ENCODE measurements around the gene TEKT5. TPM values are rescaled to one million over a fixed set of nuclear protein-coding genes. Genes with fewer than 3 reads are reported as not detected.
"Not testable (repeated sequence)": the region's sequence is repeated elsewhere in the genome, so short reads cannot be mapped to it uniquely, and the experiment has no call there.

Gene TEKT5
- total RNA-seq = not detected

DNA sequence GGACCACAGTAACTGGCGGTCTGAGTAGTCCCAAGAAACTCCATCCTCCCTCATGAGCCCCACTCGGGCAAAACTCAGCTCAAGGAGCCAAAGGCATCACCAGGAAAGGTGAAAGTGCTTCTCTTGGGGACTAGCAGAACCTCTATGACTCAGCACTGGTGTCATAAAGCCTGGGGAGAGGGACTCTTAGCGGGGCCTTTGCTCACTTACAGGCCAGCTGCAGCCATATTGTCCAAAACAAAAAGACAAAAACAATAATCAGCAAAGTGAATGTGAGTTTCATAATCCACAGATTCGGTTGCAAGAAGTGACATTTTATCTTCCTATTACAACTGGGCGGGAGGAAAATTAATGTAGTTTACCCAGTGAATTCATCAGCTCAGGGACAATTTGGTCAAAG lies at the start of gene TEKT5:
TEKT5 (minus strand) TSS at position 101 of the 400 bp plus-strand sequence; CDS start at position 44, 57 bp downstream.
- ChIA-PET CTCF (no interaction called here), POLR2A (no interaction called here)

DNA sequence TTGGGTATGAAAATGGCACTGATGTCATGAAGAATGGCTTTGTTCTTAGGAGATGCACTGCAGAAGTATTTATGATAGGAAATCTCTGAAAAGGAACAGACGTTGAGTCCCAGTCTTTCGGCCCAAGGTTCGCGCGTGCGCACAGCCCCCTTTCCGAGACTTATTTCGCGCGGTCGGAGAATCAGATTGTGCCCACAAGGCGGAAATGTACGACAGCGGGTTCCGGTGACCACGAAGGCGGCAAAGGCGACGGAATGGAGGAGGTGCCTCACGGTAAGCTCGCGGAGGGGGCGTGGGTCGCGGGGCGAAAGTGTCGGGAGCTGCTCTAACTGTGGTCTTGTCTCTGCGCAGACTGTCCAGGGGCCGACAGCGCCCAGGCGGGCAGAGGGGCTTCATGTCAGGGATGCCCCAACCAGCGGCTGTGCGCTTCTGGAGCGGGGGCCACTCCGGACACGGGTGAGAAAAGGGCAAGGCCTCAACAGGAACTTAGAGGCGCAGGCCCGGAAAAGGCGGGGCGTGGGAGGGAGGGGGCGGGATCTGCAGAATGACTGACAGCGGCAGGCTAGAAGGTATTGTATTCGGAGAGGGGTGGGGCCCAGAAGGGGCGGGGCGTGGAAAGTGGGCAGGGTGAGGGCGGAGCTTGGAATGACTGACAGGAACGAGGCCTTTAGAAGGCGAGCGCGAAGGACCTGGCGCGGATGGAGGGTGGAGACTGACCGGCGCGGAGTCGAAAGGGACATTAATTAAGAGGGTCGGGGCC lies 49.1 kb upstream of the TEKT5 start, which contains the start of gene NUBP1:
NUBP1 (plus strand) TSS at position 233 of the 760 bp plus-strand sequence; CDS start at position 255, 22 bp downstream.
- POLR2A ChIA-PET = interaction anchor here (1.1 to 1.5 kb wide), 4 partner anchors 128 to 175 kb away, joined by 4 to 6 read pairs (median 4); no protein-coding TSS in a partner anchor
- CTCF ChIA-PET = interaction anchor here (1.1 to 2.3 kb wide), 2 partner anchors 174 to 228 kb away, joined by 6 to 11 read pairs; no protein-coding TSS in a partner anchor

DNA sequence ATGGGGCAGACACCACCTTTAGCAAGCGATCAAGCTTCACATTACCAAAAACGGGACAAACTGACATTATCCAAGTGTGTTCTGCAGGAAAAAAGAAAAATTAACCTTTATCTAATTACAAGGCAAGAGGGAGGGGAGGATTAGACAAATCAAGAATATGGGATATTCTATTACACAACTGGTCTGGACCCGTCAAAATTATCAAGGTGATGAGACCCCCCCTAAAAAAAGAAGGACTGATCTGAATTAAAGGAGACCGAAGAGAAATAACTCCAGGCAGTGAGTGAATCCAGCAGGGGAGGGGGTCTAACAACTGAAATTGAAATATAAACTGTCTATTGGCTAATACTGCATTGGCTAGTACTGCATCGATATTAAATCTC lies 48.5 kb upstream of the TEKT5 start:
- CTCF ChIA-PET = no interaction called here
- POLR2A ChIA-PET = interaction anchor here (1.2 to 1.5 kb wide), 2 partner anchors 129 to 135 kb away, joined by 4 to 6 read pairs; no protein-coding TSS in a partner anchor

DNA sequence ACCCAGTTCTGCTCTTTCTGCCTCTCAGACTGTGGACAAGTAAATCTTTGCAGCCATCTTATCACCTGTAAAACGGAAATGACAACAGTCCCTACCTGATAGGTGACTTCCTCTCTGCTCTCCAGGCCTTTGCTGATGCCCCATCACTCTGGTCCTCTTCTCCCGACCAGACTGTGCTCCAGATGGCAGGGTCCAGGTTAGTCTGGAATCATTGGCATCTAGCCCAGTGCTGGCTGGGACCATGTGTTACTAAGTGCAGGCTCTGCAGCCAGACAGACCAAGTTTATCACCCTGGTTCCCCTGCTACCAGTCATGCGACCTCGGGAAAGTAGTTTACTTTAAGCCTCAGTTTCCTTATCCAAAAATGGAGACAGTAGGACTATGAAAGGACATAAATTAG lies 47.1 kb upstream of the TEKT5 start:
- POLR2A ChIA-PET = no interaction called here
- CTCF ChIA-PET = no interaction called here

DNA sequence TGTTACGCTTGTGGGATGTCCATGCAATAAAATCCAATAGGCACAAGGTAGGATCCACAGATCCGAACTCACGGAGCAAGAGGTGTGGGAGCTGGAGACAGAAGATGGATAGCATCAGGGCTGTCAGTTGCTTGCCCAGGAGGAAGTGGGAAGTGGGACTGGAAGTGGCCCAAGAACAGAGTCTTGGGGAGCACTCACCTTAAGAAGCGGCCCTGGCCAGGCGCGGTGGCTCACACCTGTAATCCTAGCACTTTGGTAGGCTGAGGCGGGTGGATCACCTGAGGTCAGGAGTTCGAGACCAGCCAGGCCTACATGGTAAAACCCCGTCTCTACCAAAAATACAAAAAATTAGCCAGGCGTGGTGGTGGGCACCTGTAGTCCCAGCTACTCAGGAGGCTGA lies 46.5 kb upstream of the TEKT5 start:
- POLR2A ChIA-PET = not testable (repeated sequence)
- CTCF ChIA-PET = interaction anchor here (1.2 kb wide), 1 partner anchor 178 kb away, joined by 3 read pairs; no protein-coding TSS in a partner anchor

DNA sequence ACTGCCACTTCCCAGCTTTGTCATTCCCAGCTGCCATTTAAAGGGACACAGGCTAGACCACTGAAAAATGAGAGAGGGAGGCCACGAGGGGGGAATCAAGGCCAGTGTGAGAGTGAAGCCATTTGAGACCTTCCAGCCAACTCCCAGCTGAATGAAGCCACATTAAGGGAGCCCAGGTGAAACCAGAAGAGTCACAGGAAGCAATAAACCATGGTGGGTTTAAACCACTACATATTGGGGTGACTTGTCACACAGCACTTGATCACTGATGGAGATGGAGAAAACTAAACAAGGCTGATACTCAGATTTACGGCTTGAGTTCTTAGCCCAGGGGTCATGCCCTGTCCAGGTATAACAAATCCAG lies 46.1 kb upstream of the TEKT5 start:
- CTCF ChIA-PET = interaction anchor here (1.2 kb wide), 1 partner anchor 178 kb away, joined by 3 read pairs; no protein-coding TSS in a partner anchor
- POLR2A ChIA-PET = no interaction called here

DNA sequence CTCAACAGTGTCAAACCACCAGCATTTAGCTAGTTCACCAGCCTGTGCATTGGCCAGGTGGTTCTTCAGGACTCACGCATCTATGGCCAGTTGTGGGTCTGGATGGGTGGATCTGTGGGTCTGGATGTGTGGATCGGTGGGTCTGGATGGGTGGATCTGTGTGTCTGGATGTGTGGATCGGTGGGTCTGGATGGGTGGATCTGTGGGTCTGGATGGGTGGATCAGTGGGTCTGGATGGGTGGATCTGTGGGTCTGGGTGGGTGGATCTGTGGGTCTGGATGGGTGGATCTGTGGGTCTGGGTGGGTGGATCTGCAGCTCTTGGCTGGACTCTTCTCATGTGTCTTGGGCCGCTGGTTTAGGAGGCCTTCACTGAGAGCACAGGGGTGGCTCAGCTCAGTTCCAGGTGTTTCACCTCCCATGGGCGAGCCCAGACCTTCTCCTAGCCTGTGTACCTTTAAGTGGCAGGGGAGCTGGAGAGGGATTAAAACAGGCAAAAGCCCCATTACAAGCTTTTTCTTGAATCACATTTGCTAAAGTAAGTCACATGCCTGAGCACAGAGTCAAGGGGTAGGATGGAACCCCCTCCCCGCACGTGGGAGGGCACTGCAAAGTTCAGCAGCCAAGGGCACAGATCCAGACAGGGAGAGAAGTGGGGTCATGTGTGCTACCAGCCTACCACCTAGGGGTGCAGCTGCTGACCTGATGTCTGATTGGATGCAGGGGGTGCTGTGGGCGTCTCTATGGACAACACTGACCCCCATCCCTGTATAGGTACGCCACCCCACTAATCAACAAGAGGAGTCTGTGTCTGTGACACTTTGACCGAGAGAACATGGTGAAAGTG lies 45.5 kb upstream of the TEKT5 start:
- CTCF ChIA-PET = interaction anchor here (1.2 kb wide), 1 partner anchor 179 kb away, joined by 3 read pairs; no protein-coding TSS in a partner anchor
- POLR2A ChIA-PET = interaction anchor here (0.9 kb wide), 1 partner anchor 137 kb away, joined by 5 read pairs; the partner anchor contains the start of gene CIITA

DNA sequence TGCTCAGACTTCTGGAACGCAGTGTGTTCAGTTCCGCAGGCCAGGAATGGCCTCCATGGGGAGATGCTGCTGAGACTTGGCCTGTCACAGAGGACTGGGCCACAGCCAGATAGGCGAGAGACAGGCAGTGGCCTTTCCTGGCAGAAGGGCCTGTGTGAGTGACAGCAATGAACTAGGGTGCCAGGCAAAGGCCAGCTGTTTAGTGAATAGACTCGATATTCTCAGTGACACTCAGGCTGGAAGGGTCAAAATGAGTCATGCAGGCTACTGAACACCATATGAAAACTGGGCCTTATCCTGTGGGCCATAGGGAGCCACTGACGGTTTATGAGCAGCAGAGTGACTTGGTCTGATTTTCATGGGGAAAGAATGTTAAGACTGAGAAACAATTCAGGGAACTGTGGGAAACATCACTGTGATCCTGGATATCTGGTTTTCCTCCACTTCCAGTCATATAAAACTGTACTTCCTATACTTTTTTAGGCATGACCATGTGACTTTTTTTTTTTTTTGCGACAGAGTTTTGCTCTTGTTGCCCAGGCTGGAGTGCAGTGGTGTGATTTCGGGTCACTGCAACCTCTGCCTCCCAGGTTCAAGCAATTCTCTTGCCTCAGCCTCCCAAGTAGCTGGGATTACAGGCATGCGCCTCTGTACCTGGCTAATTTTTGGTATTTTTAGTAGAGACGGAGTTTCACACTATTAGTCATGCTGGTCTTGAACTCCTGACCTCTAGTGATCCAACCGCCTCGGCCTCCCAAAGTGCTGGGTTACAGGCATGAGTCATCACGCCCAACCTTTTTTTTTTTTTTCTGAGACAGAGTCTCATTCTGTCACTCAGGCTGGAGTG lies 43.7 kb upstream of the TEKT5 start:
- POLR2A ChIA-PET = interaction anchor here (1.0 kb wide), 1 partner anchor 143 kb away, joined by 3 read pairs; no protein-coding TSS in a partner anchor
- CTCF ChIA-PET = interaction anchor here (0.6 to 3.6 kb wide), 7 partner anchors 174 to 1870 kb away, joined by 3 to 31 read pairs (median 6); no protein-coding TSS in a partner anchor

DNA sequence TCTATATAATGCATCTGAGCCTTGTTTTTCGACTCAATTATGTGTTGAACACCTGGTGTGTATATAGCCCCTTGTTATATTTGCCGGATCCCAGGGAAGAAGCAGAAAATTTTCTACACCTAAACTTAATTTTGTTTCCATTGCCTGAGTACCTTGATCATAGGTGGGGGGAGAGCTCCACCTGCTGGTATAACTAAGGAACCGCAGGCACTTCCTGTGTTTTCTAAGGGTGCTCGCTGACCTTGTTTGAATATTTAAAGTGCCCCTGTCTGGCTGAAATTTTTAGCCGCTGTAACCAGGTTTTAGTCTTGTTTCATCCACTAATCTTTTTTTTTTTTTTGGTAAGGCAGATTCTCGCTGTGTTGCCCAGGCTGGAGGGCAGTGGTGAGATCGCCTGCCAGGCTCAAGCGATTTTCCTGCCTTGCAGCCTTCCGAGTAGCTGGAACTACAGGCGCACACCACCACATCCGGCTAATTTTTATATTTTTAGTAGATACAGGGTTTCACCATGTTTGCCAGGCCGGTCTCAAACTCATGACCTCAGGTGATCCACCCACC lies 42.4 kb upstream of the TEKT5 start:
- POLR2A ChIA-PET = interaction anchor here (1.0 kb wide), 1 partner anchor 145 kb away, joined by 3 read pairs; no protein-coding TSS in a partner anchor

DNA sequence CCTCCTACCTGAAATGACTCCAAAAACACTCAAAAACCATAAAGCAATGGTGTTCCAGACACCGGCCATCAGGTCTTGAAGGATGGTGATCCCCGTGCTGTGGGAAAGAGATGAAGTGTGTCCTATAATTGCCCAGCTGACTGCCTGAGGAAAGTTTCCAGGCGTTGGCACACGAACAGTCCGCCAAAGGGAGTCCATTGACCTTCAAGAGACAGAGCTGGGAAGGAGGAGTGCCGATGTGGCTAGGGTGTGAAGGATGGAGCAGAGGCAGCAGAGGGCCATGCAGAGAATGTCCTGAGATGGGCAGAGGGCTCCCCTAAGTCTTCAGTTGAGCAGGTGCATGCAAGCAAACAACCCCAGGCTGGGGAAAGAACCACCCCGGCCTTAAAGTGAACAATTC lies 37.1 kb upstream of the TEKT5 start:
- POLR2A ChIA-PET = no interaction called here

More for the DNA sequence above, 42.4 kb upstream of the TEKT5 start:
- CTCF ChIA-PET = interaction anchor here (0.6 to 3.6 kb wide), 10 partner anchors 8 to 1479 kb away, joined by 3 to 31 read pairs (median 7); no protein-coding TSS in a partner anchor

DNA sequence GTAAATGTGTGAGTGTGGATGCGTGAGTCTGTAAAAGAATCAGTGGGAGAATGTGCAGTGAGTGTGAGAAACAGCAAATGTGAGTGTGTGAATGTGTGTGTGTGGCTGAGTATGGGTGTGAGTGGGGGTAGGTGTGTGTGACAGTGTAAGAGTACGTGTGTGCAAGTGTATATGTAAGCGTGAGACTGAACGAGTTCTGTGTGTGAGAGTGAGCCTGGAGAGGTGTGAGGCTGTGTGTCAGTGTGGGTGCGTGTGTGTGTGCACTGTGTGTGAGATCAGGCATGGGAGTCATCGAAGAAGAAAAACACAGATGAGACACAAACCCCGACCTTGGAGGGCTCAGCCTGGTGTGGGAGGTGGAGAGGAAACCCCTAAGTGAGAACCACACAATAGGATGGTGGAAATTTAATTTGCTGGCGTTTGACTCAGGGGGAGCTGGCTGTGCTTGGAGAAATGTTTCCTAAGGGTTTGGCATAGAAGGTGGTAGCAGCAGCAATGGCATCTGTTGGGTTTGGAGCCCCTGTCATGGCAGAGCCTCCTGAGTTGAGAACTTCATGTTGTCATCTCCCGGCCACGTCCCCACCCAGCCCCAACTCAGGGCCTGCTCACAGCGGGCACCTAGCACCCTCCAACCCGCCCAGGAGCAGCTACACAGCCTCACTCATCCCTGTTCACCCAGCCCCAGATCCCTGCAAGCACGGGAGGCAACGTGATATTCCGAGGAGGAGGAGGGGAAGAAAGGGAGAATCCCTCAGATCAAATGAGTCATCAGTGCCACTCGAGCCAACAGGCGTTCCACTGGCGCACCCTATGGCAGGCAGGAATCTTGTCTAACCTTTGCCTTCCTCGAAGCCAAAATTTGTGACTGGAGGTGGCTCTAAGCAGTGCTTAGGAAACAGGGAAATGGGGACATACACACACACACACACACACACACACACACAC lies 34.6 kb upstream of the TEKT5 start:
- CTCF ChIA-PET = interaction anchor here (0.7 to 1.2 kb wide), 2 partner anchors 8 to 215 kb away, joined by 3 read pairs; no protein-coding TSS in a partner anchor
- POLR2A ChIA-PET = no interaction called here

More for the DNA sequence above, 37.1 kb upstream of the TEKT5 start:
- CTCF ChIA-PET = interaction anchor here (0.8 to 1.2 kb wide), 2 partner anchors 217 to 222 kb away, joined by 3 read pairs; no protein-coding TSS in a partner anchor

DNA sequence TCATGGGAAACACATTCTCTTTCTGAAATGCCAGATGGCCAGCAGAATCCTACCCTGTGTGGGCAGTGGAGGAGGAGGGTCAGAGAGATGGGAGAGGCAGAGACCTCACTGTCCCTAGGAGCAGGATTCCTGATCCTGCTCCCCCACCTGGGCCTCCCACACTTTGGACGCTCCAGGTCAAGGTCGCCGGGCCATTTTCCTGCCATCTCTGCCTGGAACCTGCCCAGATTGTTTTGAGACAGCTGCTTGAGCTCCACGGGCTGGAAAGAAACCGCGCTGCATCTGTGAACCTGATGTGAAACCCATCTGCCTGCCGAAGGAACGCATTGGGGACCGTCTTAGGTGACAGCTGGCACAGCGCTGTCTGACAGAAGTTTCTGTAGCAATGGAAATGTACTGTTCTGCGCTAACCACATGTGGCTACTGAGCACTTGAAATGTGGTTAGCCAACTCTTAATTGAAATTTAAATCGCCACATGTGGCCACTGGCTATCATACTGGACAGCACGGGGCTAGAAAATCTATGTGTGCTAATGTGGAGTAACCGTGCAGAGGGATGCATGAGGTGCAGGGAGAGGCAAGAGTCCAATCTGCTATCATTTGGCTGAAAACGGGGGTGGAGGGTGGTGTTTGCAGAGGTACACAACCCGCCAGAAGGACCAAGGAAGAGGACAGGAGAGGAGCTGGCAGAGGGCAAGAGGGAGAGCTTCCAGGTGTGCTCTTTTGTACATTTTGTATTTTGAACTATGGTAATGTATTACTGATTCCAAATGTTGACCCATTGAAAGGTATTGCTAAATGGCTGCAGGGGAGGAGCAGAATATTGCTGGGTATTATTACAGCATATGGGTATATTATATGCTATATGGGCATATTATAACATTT lies 33.5 kb upstream of the TEKT5 start:
- ChIA-PET CTCF (interaction anchor here (0.7 kb wide), 1 partner anchor 9 kb away, joined by 3 read pairs; no protein-coding TSS in a partner anchor), POLR2A (no interaction called here)

DNA sequence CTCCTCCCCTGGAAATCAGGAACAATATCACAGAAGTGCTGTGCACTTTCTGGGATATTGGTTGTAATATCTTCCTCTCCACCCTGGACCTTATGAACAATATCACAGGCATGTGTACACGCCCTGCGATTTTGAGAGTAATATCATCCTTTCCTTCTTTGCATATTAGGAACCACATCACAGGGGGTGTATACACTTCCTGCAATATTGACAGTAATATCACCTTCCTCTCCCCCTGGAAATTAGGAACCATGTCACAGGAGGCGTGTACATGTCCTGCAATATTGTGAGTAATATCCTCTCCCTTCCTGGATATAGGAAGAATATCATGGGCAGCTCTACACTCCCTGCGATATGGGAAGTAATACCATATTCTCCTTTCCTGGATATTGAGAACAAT lies 14.2 kb upstream of the TEKT5 start:
- ChIA-PET POLR2A (no interaction called here), CTCF (no interaction called here)

DNA sequence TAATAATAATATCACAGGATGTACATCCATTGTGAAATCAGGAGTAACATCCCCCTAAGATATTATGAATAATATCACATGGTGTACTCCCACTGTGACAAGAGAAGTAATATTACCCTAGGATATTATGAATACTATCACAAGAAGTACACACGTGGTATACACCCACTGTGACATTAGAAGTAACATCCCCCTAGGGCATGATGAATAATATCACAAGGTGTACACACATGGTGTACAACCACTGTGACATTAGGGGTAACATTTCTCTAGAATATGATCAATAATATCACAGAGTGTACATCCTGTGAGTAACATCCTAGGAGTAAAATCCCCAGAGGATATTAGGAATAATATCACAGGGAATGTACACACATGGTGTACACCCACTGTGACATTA lies 5.0 kb upstream of the TEKT5 start:
- POLR2A ChIA-PET = no interaction called here
- CTCF ChIA-PET = no interaction called here

DNA sequence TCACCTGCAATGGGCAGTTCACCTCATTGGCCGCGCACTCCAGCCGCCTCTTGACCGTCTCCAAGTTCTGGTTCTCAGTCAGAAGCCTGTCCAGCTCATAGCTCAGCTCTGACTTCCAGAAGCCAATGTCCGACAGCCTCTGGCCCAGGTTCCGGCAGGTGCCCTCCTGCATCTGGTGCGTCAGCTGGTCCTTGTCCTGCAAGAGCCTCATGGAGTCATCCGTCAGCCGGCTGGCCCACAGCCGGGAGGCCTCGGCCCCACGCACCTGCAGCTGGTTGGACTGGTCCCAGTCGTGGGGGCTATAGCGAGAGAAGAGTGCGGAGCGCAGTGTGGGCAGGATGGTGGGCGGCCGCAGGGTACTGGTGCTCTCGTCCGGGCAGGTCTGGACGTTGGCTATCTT lies 424 bp downstream of the TEKT5 start:
- ChIA-PET POLR2A (no interaction called here), CTCF (no interaction called here)

DNA sequence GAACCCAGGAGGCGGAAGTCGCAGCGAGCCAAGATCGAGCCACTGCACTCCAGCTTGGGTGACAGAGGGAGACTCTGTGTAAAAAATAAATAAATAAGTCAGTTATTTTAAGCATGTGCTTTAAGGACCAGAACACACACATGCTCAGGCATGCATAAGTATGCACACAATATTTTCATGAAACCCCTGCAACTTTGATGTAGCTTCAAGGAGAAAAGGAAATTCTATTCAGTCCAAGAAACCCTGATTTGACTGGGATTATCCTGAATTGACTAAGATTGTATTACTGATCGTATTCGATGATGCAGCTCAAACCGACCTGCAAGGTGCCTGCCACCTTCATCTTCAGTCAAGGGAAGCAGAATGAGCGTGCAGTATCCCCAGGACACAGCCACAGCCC lies 841 bp downstream of the TEKT5 start:
- ChIA-PET CTCF (no interaction called here), POLR2A (no interaction called here)

DNA sequence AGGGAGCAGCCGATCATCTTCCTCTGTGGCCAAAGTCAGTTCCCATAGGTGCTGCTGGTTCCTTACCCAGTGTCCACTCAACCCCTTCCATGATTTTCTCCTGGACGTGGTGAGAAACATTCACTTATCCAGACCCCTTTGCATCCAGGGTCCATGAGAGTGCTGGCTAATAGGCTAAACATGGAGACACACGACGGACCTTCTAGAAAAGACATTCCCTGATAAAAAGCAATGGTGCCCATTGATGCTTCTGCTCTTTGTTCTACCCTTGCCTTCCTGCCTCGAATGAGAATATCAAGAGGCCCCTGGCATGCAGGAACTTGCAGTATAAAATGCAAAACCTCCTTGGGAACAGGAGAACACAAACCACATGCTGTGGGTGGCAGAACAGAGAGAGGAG lies 2.3 kb downstream of the TEKT5 start:
- ChIA-PET POLR2A (no interaction called here), CTCF (no interaction called here)

All from activated CD8-positive, alpha-beta memory T cell treated with anti-CD3 and anti-CD28 coated beads for 36 hours (primary cell).